K562 (cell line): ENCODE measurements around the gene NEDD4L. TPM values are rescaled to one million over a fixed set of nuclear protein-coding genes. Genes with fewer than 3 reads are reported as not detected.

Experiments used
- ATAC-seq: fragments of 200-7000 bp; cut with Tn5 transposase; 3 replicates; pipeline ENCODE4 v1.9.1; 2020; ENCODE audit warnings: moderate library complexity
- BruUV-seq: library from RNA; stranded (reverse); fragments of 400-500 nt; replicated peaks from 2 replicates; lab custom pipeline; 2021; lab: Mats Ljungman, UMichigan
- CTCF ChIA-PET: fragments of 300-600 bp; formaldehyde crosslinking; extraction: SDS; loops from one replicate; lab custom pipeline; 2021; ENCODE audit warnings: low intra/inter-chr PET ratio; lab: Yijun Ruan, JAX
- POLR2A ChIA-PET: fragments of 300-600, 350-650 bp; sonication (Branson Sonifier 250); formaldehyde crosslinking; extraction: SDS; loops from one replicate; lab custom pipeline; 2021; ENCODE audit warnings: antibody characterized with exemption, inconsistent platforms; lab: Yijun Ruan, JAX
- DNase-seq, 4 experiments: peaks; one replicate each; pipeline versions ENCODE4 v3.0.0 to v3.0.0-alpha.2; 2011 to 2018; ENCODE audit warnings: low spot score in 3 of 4, mixed read lengths in 3 of 4; ENCODE audit errors: extremely low read depth in 1 of 4
- FAIRE-seq: peaks from 2 replicates; lab custom pipeline; 2011; peaks lifted over from hg19 to GRCh38; lab: Jason Lieb, UNC
- H2AFZ ChIP-seq: 2 replicates; pipeline ENCODE4 v1.6.0; 2011; ENCODE audit warnings: low read depth, low read length, control low read depth, inconsistent platforms
- H3K27ac ChIP-seq: fragments of 200-600 bp; 3 replicates; pipeline ENCODE4 v1.8.0; 2011; ENCODE audit warnings: low read depth, mild to moderate bottlenecking, control low read depth, inconsistent platforms, low read length, moderate library complexity, mixed read lengths; ENCODE audit errors: extremely low read depth
- H3K27me3 ChIP-seq, 2 experiments: fragments of 300-600 bp in 1 of 2; 2 replicates in 1 of 2; 3 replicates in 1 of 2; pipeline versions ENCODE4 v1.6.0 to v1.8.0; 2011; ENCODE audit warnings: inconsistent platforms in 2 of 2, low read length in 2 of 2, mild to moderate bottlenecking in 1 of 2, mixed read lengths in 1 of 2, moderate library complexity in 1 of 2; ENCODE audit not compliant: control insufficient read depth in 2 of 2, insufficient read depth in 2 of 2
- H3K36me3 ChIP-seq: fragments of 300-600 bp; 3 replicates; pipeline ENCODE4 v1.8.0; 2011; ENCODE audit warnings: mild to moderate bottlenecking, low read length, inconsistent platforms; ENCODE audit not compliant: control insufficient read depth, insufficient read depth
- H3K4me1 ChIP-seq, 2 experiments: fragments of 200-600 bp in 1 of 2; replicated peaks in 1 of 2; 2 replicates in 1 of 2; 3 replicates in 1 of 2; pipeline versions ENCODE4 v1.5.1 to v1.8.0; 2011; ENCODE audit warnings: inconsistent platforms in 2 of 2, low read length in 2 of 2, mild to moderate bottlenecking in 1 of 2, mixed read lengths in 1 of 2, moderate library complexity in 1 of 2; ENCODE audit not compliant: control insufficient read depth in 2 of 2, insufficient read depth in 2 of 2
- H3K4me2 ChIP-seq: 2 replicates; pipeline ENCODE4 v1.6.1; 2011; ENCODE audit warnings: low read length, control low read depth, inconsistent platforms, mixed read lengths; ENCODE audit not compliant: insufficient read depth
- H3K4me3 ChIP-seq: fragments of 200-600 bp; sonication (generic), shearing (Covaris generic); 2 replicates; pipeline ENCODE4 v1.5.1; 2016; ENCODE audit warnings: control low read depth, inconsistent platforms
- H3K79me2 ChIP-seq: fragments of 200-600 bp; 3 replicates; pipeline ENCODE4 v1.8.0; 2011; ENCODE audit warnings: low read length, inconsistent platforms; ENCODE audit not compliant: control insufficient read depth, insufficient read depth
- H3K9ac ChIP-seq, 2 experiments: 2 replicates each; pipeline versions ENCODE4 v1.6.0 to v1.6.1; 2011; ENCODE audit warnings: low read depth in 2 of 2, low read length in 2 of 2, control low read depth in 1 of 2, inconsistent platforms in 1 of 2, mild to moderate bottlenecking in 1 of 2, mixed read lengths in 1 of 2; ENCODE audit not compliant: insufficient read depth in 1 of 2
- H3K9me1 ChIP-seq: one replicate; pipeline ENCODE4 v1.6.0; 2011; ENCODE audit warnings: inconsistent platforms, mild to moderate bottlenecking, low read length, moderate library complexity; ENCODE audit not compliant: control insufficient read depth, insufficient read depth
- H3K9me3 ChIP-seq: replicated peaks from 2 replicates; pipeline ENCODE4 v1.5.1; 2011; ENCODE audit warnings: low read depth, low read length, inconsistent platforms; ENCODE audit not compliant: control insufficient read depth, insufficient read depth
- H4K20me1 ChIP-seq: replicated peaks from 2 replicates; pipeline ENCODE4 v1.6.1; 2011; ENCODE audit warnings: low read length, inconsistent platforms, mixed read lengths; ENCODE audit not compliant: control insufficient read depth, insufficient read depth
- CAMTA2 ChIP-seq: fragments of 250-450 bp; sonication (Bioruptor Pico); conservative IDR thresholded peaks from 2 replicates; pipeline ENCODE4 v1.5.1; 2022
- FOS ChIP-seq: IDR thresholded peaks from 3 replicates; pipeline ENCODE4 v1.6.1; 2011; ENCODE audit not compliant: insufficient read length; ENCODE audit errors: extremely low read depth
- IRF2 ChIP-seq: sonication (generic); formaldehyde crosslinking; IDR thresholded peaks from 2 replicates; pipeline ENCODE4 v1.8.1; 2022; ENCODE audit warnings: mild to moderate bottlenecking, missing genetic modification reagents
- KDM1A ChIP-seq, 2 experiments: fragments of 450-650 bp; IDR thresholded peaks; 2 replicates each; pipeline ENCODE4 v1.6.1; 2016; ENCODE audit warnings: mild to moderate bottlenecking in 2 of 2
- KDM5B ChIP-seq: fragments of 200-600 bp; sonication (generic); IDR thresholded peaks from 2 replicates; pipeline ENCODE4 v1.6.1; 2012; ENCODE audit warnings: low read depth, mild to moderate bottlenecking, moderate library complexity, low read length, control low read depth, inconsistent platforms; ENCODE audit not compliant: insufficient replicate concordance
- NFIX ChIP-seq: fragments of 250-450 bp; sonication (Bioruptor Pico); IDR thresholded peaks from 2 replicates; pipeline ENCODE4 v1.4.0; 2020; ENCODE audit warnings: low read depth, mild to moderate bottlenecking, moderate library complexity
- RFX1 ChIP-seq: fragments of 450-650 bp; IDR thresholded peaks from 2 replicates; pipeline ENCODE4 v1.6.1; 2016; ENCODE audit warnings: mild to moderate bottlenecking, moderate library complexity
- SP2 ChIP-seq: IDR thresholded peaks from 2 replicates; pipeline ENCODE4 v1.6.1; 2011; ENCODE audit warnings: mild to moderate bottlenecking, low read depth, low read length, moderate library complexity; ENCODE audit not compliant: poor library complexity, severe bottlenecking; ENCODE audit errors: extremely low read depth
- SRSF9 ChIP-seq: fragments of 200-400 bp; formaldehyde crosslinking; IDR thresholded peaks from 2 replicates; pipeline ENCODE4 v1.6.1; 2017; ENCODE audit warnings: low read depth, low read length, borderline replicate concordance
- ZC3H4 ChIP-seq: sonication (generic); formaldehyde crosslinking; IDR thresholded peaks from 2 replicates; pipeline ENCODE4 v1.9.0; 2021; ENCODE audit warnings: missing genetic modification reagents, borderline replicate concordance
- ZNF263 ChIP-seq: sonication (generic); formaldehyde crosslinking; IDR thresholded peaks from 2 replicates; pipeline ENCODE4 v1.8.0; 2022; ENCODE audit warnings: mild to moderate bottlenecking, missing genetic modification reagents, borderline replicate concordance
- ZNF41 ChIP-seq: fragments of 250-450 bp; sonication (Bioruptor Pico); conservative IDR thresholded peaks from 2 replicates; pipeline ENCODE4 v1.4.0; 2020; ENCODE audit warnings: mild to moderate bottlenecking
- ZNF592 ChIP-seq: fragments of 450-650 bp; IDR thresholded peaks from 2 replicates; pipeline ENCODE4 v1.6.1; 2017; ENCODE audit warnings: antibody characterized with exemption, mild to moderate bottlenecking
- WGBS: fragments of 100-300 bp; shearing (Covaris generic); methylation state at CpG from one replicate; pipeline ENCODE4 v1.1.6; 2016; ENCODE audit warnings: low coverage, mixed read lengths; ENCODE audit not compliant: insufficient coverage; ENCODE audit errors: missing lambda C conversion rate; 5-methylcytosine and 5-hydroxymethylcytosine counted together
- in situ Hi-C: fragments of 300-500 bp; cut with MboI; formaldehyde crosslinking; loops from 4 replicates; pipeline ENCODE4 v1.15.0; 2018; ENCODE audit warnings: inconsistent platforms, mixed read lengths
- intact Hi-C: fragments of 100-400 bp; cut with micrococcal nuclease; formaldehyde crosslinking; loops from 2 replicates; pipeline ENCODE4 v1.14.2; 2022
- polyA plus RNA-seq, 8 experiments: library from polyadenylated mRNA; depleted of rRNA in 4 of 8; stranded (reverse) in 5 of 8; unstranded in 3 of 8; fragments of >200 nt; fragmentation: Nextera tagmentation in 2 of 8; fragmentation: Illumina TruSeq in 1 of 8; extraction: Ambion mirVana in 2 of 8; extraction: Trizol in 1 of 8; gene quantifications; 2 replicates each; pipeline versions ENCODE4 v1.2.1 to v1.2.3, GENCODE V29; 2011 to 2014; ENCODE audit warnings: inconsistent platforms in 1 of 8, missing spikeins in 1 of 8
- total RNA-seq, 7 experiments: library from RNA; depleted of rRNA in 6 of 7; stranded (reverse); fragments of >200 nt in 6 of 7; fragmentation: Illumina TruSeq in 2 of 7; extraction: Trizol in 2 of 7; gene quantifications; 2 replicates each; pipeline versions ENCODE4 v1.2.1 to v1.2.3, GENCODE V29; 2011 to 2021; ENCODE audit warnings: low replicate concordance in 1 of 7
- TF ChIP-seq, protein P1 (sequence below), 3 experiments: fragments of 200-800 bp in 1 of 3; fragments of 250-450 bp in 1 of 3; fragments of 450-650 bp in 1 of 3; sonication (Bioruptor Pico) in 1 of 3; sonication (Bioruptor generic) in 1 of 3; formaldehyde crosslinking in 1 of 3; IDR thresholded peaks; 2 replicates each; pipeline versions ENCODE4 v1.6.1 to v1.8.0; 2016 to 2022; ENCODE audit warnings: mild to moderate bottlenecking in 2 of 3, missing genetic modification characterization in 2 of 3, missing compliant biosample characterization in 1 of 3, moderate library complexity in 1 of 3

The NEDD4L gene
- total and polyA plus RNA-seq, 9 of the 15 experiments (the other 6 are each of a cell fraction or from before 2014, with no cell fraction given) = 8.1 to 33.4 (median 19.9) TPM

DNA sequence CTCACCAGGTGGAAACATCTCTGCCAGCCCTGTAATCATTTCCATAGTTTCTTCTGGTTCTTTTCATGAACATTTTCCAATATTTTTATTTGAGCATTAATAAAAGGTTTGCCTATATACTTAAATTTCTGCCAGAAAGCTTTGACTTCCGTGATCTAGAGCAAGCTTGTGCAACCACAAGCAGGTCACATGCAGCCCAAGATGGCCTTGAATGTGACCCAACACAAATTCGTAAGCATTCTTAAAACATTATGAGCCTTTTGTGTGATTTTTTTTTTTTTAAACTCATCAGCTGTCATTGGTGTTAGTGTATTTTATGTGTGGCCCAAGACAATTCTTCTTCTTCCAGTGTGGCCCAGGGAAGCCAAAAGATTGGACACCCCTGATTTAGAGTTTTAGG lies 51.6 kb downstream of the NEDD4L start (continued):
- TF ChIP-seq SRSF9 (no peak), KDM5B (no peak)

GRCh38 chr18:58096658-58097057 lies 52.6 kb downstream of the NEDD4L start:
- WGBS = 100% methylated on average over 1 of the region's 1 CpG
- H3K9me1 ChIP-seq = peaks cover 2% of the 10 kb centered on the region
- peaks cover 0 to 9% of the 10 kb centered on the region in 2 experiments; a peak in 2 of 5 replicates for H3K4me1 ChIP-seq
- no TSS peak for BruUV-seq
- H3K79me2 ChIP-seq = no peaks in the 10 kb centered on the region
- ChIA-PET CTCF (no interaction called here), POLR2A (interaction anchor here (0.6 to 1.3 kb wide), 3 partner anchors 16 to 24 kb away, joined by 3 read pairs; no protein-coding TSS in a partner anchor)
- no peak overlapping the region for H3K4me2 ChIP-seq
- no peaks in the 10 kb centered on the region for H3K9me3 ChIP-seq
- no peak overlapping the region for H2AFZ ChIP-seq
- H4K20me1 ChIP-seq = no peaks in the 10 kb centered on the region
- no peaks in the 10 kb centered on the region for H3K36me3 ChIP-seq
- ATAC-seq = no peak
- intact Hi-C loops (no loop called here), in situ Hi-C loops (no loop called here)
- H3K9ac ChIP-seq = no peak overlapping the region
- H3K27ac ChIP-seq = no peak overlapping the region
- DNase-seq = no peak
- H3K4me3 ChIP-seq = no peak overlapping the region
- no peak for FAIRE-seq
- H3K27me3 ChIP-seq = no peaks in the 10 kb centered on the region
- TF ChIP-seq RFX1 (no peak), CAMTA2 (CRISPR knock-in tag) (no peak), ZNF41 (CRISPR knock-in tag) (no peak), KDM1A (IDR thresholded peaks at IDR 0.05) (no peak), NFIX (no peak), ZNF592 (no peak), ZNF263 (CRISPR knock-in tag) (no peak), IRF2 (no peak), SP2 (no peak), ZC3H4 (no peak), FOS (no peak)
- TF ChIP-seq, protein P1, sequence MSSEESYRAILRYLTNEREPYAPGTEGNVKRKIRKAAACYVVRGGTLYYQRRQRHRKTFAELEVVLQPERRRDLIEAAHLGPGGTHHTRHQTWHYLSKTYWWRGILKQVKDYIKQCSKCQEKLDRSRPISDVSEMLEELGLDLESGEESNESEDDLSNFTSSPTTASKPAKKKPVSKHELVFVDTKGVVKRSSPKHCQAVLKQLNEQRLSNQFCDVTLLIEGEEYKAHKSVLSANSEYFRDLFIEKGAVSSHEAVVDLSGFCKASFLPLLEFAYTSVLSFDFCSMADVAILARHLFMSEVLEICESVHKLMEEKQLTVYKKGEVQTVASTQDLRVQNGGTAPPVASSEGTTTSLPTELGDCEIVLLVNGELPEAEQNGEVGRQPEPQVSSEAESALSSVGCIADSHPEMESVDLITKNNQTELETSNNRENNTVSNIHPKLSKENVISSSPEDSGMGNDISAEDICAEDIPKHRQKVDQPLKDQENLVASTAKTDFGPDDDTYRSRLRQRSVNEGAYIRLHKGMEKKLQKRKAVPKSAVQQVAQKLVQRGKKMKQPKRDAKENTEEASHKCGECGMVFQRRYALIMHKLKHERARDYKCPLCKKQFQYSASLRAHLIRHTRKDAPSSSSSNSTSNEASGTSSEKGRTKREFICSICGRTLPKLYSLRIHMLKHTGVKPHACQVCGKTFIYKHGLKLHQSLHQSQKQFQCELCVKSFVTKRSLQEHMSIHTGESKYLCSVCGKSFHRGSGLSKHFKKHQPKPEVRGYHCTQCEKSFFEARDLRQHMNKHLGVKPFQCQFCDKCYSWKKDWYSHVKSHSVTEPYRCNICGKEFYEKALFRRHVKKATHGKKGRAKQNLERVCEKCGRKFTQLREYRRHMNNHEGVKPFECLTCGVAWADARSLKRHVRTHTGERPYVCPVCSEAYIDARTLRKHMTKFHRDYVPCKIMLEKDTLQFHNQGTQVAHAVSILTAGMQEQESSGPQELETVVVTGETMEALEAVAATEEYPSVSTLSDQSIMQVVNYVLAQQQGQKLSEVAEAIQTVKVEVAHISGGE (CRISPR knock-in tag; IDR thresholded peaks at IDR 0.05) = no peak
